ENCODE results near the gene ENDOG. TPM values are rescaled to one million over a fixed set of nuclear protein-coding genes. Genes with fewer than 3 reads are reported as not detected.
"Not testable (repeated sequence)": the region's sequence is repeated elsewhere in the genome, so short reads cannot be mapped to it uniquely, and the experiment has no call there.

Gene ENDOG
- polyA plus RNA-seq, 3 donors, result 8.8 to 17.0 (median 15.2) TPM

- DNase-seq, result no peak
Measured at GRCh38 chr9:128792134-128792533, 26.2 kb upstream of the ENDOG start.

GRCh38 chr9:128792978-128793686 is 25.2 kb upstream of the ENDOG start:
- DNase-seq, result no peak

- not testable (repeated sequence) for DNase-seq
Measured at GRCh38 chr9:128794961-128795360, 23.3 kb upstream of the ENDOG start.

- DNase-seq, result no peak
Measured at GRCh38 chr9:128798896-128799295, 19.4 kb upstream of the ENDOG start.

- DNase-seq, result no peak
Measured at GRCh38 chr9:128800061-128800460, 18.2 kb upstream of the ENDOG start.

GRCh38 chr9:128802482-128802881 is 15.8 kb upstream of the ENDOG start:
- no peak for DNase-seq

GRCh38 chr9:128805661-128806060 is 12.6 kb upstream of the ENDOG start:
- no peak for DNase-seq

- DNase-seq, result no peak
Measured at GRCh38 chr9:128807827-128808226, 10.5 kb upstream of the ENDOG start.

GRCh38 chr9:128808543-128808942 is 9.8 kb upstream of the ENDOG start:
- DNase-seq, result no peak

- no peak for DNase-seq
Measured at GRCh38 chr9:128809036-128809599, 9.2 kb upstream of the ENDOG start.

GRCh38 chr9:128809831-128810230 is 8.5 kb upstream of the ENDOG start:
- no peak for DNase-seq

GRCh38 chr9:128810873-128811272 is 7.4 kb upstream of the ENDOG start:
- DNase-seq, result no peak

- DNase-seq, result peak; percentile 21
Measured at GRCh38 chr9:128818839-128819715, 777 bp downstream of the ENDOG start.

GRCh38 chr9:128819716-128820664 is 1.7 kb downstream of the ENDOG start:
- DNase-seq, result no peak

- no peak for DNase-seq
Measured at GRCh38 chr9:128820665-128821583, 2.6 kb downstream of the ENDOG start.

GRCh38 chr9:128821584-128822406 is 3.5 kb downstream of the ENDOG start:
- no peak for DNase-seq

- no peak for DNase-seq
Measured at GRCh38 chr9:128822407-128823042, 4.2 kb downstream of the ENDOG start.

- no peak for DNase-seq
Measured at GRCh38 chr9:128823362-128823902, 5.1 kb downstream of the ENDOG start.

GRCh38 chr9:128823903-128824406 is 5.7 kb downstream of the ENDOG start:
- DNase-seq, result no peak

Data from renal pelvis (tissue), 4 donors.